K562 (cell line): Measurements from ENCODE around the gene GSTA4. TPM values are rescaled to one million over a fixed set of nuclear protein-coding genes. Genes with fewer than 3 reads are reported as not detected.

ENCODE experiments used
- ATAC-seq: fragments of 200-7000 bp; cut with Tn5 transposase; 3 replicates; pipeline ENCODE4 v1.9.1; 2020; ENCODE audit warnings: moderate library complexity
- BruUV-seq: library from RNA; stranded (reverse); fragments of 400-500 nt; replicated peaks from 2 replicates; lab custom pipeline; 2021; lab: Mats Ljungman, UMichigan
- CTCF ChIA-PET: fragments of 300-600 bp; formaldehyde crosslinking; extraction: SDS; loops from one replicate; lab custom pipeline; 2021; ENCODE audit warnings: low intra/inter-chr PET ratio; lab: Yijun Ruan, JAX
- POLR2A ChIA-PET: fragments of 300-600, 350-650 bp; sonication (Branson Sonifier 250); formaldehyde crosslinking; extraction: SDS; loops from one replicate; lab custom pipeline; 2021; ENCODE audit warnings: antibody characterized with exemption, inconsistent platforms; lab: Yijun Ruan, JAX
- DNase-seq, 4 experiments: peaks; one replicate each; pipeline versions ENCODE4 v3.0.0 to v3.0.0-alpha.2; 2011 to 2018; ENCODE audit warnings: low spot score in 3 of 4, mixed read lengths in 3 of 4; ENCODE audit errors: extremely low read depth in 1 of 4
- FAIRE-seq: peaks from 2 replicates; lab custom pipeline; 2011; peaks lifted over from hg19 to GRCh38; lab: Jason Lieb, UNC
- H2AFZ ChIP-seq: 2 replicates; pipeline ENCODE4 v1.6.0; 2011; ENCODE audit warnings: low read depth, low read length, control low read depth, inconsistent platforms
- H3K27ac ChIP-seq: fragments of 200-600 bp; 3 replicates; pipeline ENCODE4 v1.8.0; 2011; ENCODE audit warnings: low read depth, mild to moderate bottlenecking, control low read depth, inconsistent platforms, low read length, moderate library complexity, mixed read lengths; ENCODE audit errors: extremely low read depth
- H3K27me3 ChIP-seq, 2 experiments: fragments of 300-600 bp in 1 of 2; 2 replicates in 1 of 2; 3 replicates in 1 of 2; pipeline versions ENCODE4 v1.6.0 to v1.8.0; 2011; ENCODE audit warnings: inconsistent platforms in 2 of 2, low read length in 2 of 2, mild to moderate bottlenecking in 1 of 2, mixed read lengths in 1 of 2, moderate library complexity in 1 of 2; ENCODE audit not compliant: control insufficient read depth in 2 of 2, insufficient read depth in 2 of 2
- H3K36me3 ChIP-seq: fragments of 300-600 bp; 3 replicates; pipeline ENCODE4 v1.8.0; 2011; ENCODE audit warnings: mild to moderate bottlenecking, low read length, inconsistent platforms; ENCODE audit not compliant: control insufficient read depth, insufficient read depth
- H3K4me1 ChIP-seq, 2 experiments: fragments of 200-600 bp in 1 of 2; replicated peaks in 1 of 2; 2 replicates in 1 of 2; 3 replicates in 1 of 2; pipeline versions ENCODE4 v1.5.1 to v1.8.0; 2011; ENCODE audit warnings: inconsistent platforms in 2 of 2, low read length in 2 of 2, mild to moderate bottlenecking in 1 of 2, mixed read lengths in 1 of 2, moderate library complexity in 1 of 2; ENCODE audit not compliant: control insufficient read depth in 2 of 2, insufficient read depth in 2 of 2
- H3K4me2 ChIP-seq: 2 replicates; pipeline ENCODE4 v1.6.1; 2011; ENCODE audit warnings: low read length, control low read depth, inconsistent platforms, mixed read lengths; ENCODE audit not compliant: insufficient read depth
- H3K4me3 ChIP-seq: fragments of 200-600 bp; sonication (generic), shearing (Covaris generic); 2 replicates; pipeline ENCODE4 v1.5.1; 2016; ENCODE audit warnings: control low read depth, inconsistent platforms
- H3K79me2 ChIP-seq: fragments of 200-600 bp; 3 replicates; pipeline ENCODE4 v1.8.0; 2011; ENCODE audit warnings: low read length, inconsistent platforms; ENCODE audit not compliant: control insufficient read depth, insufficient read depth
- H3K9ac ChIP-seq, 2 experiments: 2 replicates each; pipeline versions ENCODE4 v1.6.0 to v1.6.1; 2011; ENCODE audit warnings: low read depth in 2 of 2, low read length in 2 of 2, control low read depth in 1 of 2, inconsistent platforms in 1 of 2, mild to moderate bottlenecking in 1 of 2, mixed read lengths in 1 of 2; ENCODE audit not compliant: insufficient read depth in 1 of 2
- H3K9me1 ChIP-seq: one replicate; pipeline ENCODE4 v1.6.0; 2011; ENCODE audit warnings: inconsistent platforms, mild to moderate bottlenecking, low read length, moderate library complexity; ENCODE audit not compliant: control insufficient read depth, insufficient read depth
- H3K9me3 ChIP-seq: replicated peaks from 2 replicates; pipeline ENCODE4 v1.5.1; 2011; ENCODE audit warnings: low read depth, low read length, inconsistent platforms; ENCODE audit not compliant: control insufficient read depth, insufficient read depth
- H4K20me1 ChIP-seq: replicated peaks from 2 replicates; pipeline ENCODE4 v1.6.1; 2011; ENCODE audit warnings: low read length, inconsistent platforms, mixed read lengths; ENCODE audit not compliant: control insufficient read depth, insufficient read depth
- HDAC3 ChIP-seq: fragments of 450-650 bp; IDR thresholded peaks from 2 replicates; pipeline ENCODE4 v1.6.1; 2018; ENCODE audit warnings: borderline replicate concordance, mild to moderate bottlenecking, moderate library complexity; ENCODE audit not compliant: partially characterized antibody
- MAFK ChIP-seq: IDR thresholded peaks from 2 replicates; pipeline ENCODE4 v1.6.1; 2011; ENCODE audit warnings: low read length, improper control_type of control experiment
- PURB ChIP-seq: sonication (generic); formaldehyde crosslinking; IDR thresholded peaks from 2 replicates; pipeline ENCODE4 v1.9.0; 2021; ENCODE audit warnings: low read depth, mild to moderate bottlenecking, missing genetic modification reagents
- SAFB ChIP-seq: fragments of 200-400 bp; formaldehyde crosslinking; IDR thresholded peaks from 2 replicates; pipeline ENCODE4 v1.6.1; 2017; ENCODE audit warnings: low read depth, low read length, borderline replicate concordance
- TAL1 ChIP-seq: fragments of 450-650 bp; IDR thresholded peaks from 2 replicates; pipeline ENCODE4 v1.6.1; 2016; ENCODE audit warnings: mild to moderate bottlenecking
- THRAP3 ChIP-seq: fragments of 450-650 bp; IDR thresholded peaks from 2 replicates; pipeline ENCODE4 v1.6.1; 2016; ENCODE audit warnings: mild to moderate bottlenecking, inconsistent platforms, borderline replicate concordance
- ZBTB8A ChIP-seq: fragments of 450-650 bp; IDR thresholded peaks from 2 replicates; pipeline ENCODE4 v1.6.1; 2018; ENCODE audit warnings: mild to moderate bottlenecking, moderate library complexity; ENCODE audit not compliant: partially characterized antibody
- ZNF282 ChIP-seq: sonication (generic); formaldehyde crosslinking; IDR thresholded peaks from 2 replicates; pipeline ENCODE4 v1.8.1; 2023; ENCODE audit warnings: missing genetic modification reagents
- WGBS: fragments of 100-300 bp; shearing (Covaris generic); methylation state at CpG from one replicate; pipeline ENCODE4 v1.1.6; 2016; ENCODE audit warnings: low coverage, mixed read lengths; ENCODE audit not compliant: insufficient coverage; ENCODE audit errors: missing lambda C conversion rate; 5-methylcytosine and 5-hydroxymethylcytosine counted together
- in situ Hi-C: fragments of 300-500 bp; cut with MboI; formaldehyde crosslinking; loops from 4 replicates; pipeline ENCODE4 v1.15.0; 2018; ENCODE audit warnings: inconsistent platforms, mixed read lengths
- intact Hi-C: fragments of 100-400 bp; cut with micrococcal nuclease; formaldehyde crosslinking; loops from 2 replicates; pipeline ENCODE4 v1.14.2; 2022
- polyA plus RNA-seq, 8 experiments: library from polyadenylated mRNA; depleted of rRNA in 4 of 8; stranded (reverse) in 5 of 8; unstranded in 3 of 8; fragments of >200 nt; fragmentation: Nextera tagmentation in 2 of 8; fragmentation: Illumina TruSeq in 1 of 8; extraction: Ambion mirVana in 2 of 8; extraction: Trizol in 1 of 8; gene quantifications; 2 replicates each; pipeline versions ENCODE4 v1.2.1 to v1.2.3, GENCODE V29; 2011 to 2014; ENCODE audit warnings: inconsistent platforms in 1 of 8, missing spikeins in 1 of 8
- total RNA-seq, 7 experiments: library from RNA; depleted of rRNA in 6 of 7; stranded (reverse); fragments of >200 nt in 6 of 7; fragmentation: Illumina TruSeq in 2 of 7; extraction: Trizol in 2 of 7; gene quantifications; 2 replicates each; pipeline versions ENCODE4 v1.2.1 to v1.2.3, GENCODE V29; 2011 to 2021; ENCODE audit warnings: low replicate concordance in 1 of 7
- TF ChIP-seq, protein P1 (sequence below): IDR thresholded peaks from 2 replicates; pipeline ENCODE4 v1.6.1; 2011; ENCODE audit not compliant: insufficient read length; ENCODE audit errors: extremely low read depth
- TF ChIP-seq, protein P2 (sequence below): fragments of 250-450 bp; sonication (Bioruptor Pico); IDR thresholded peaks from 2 replicates; pipeline ENCODE4 v1.4.0; 2020; ENCODE audit warnings: borderline replicate concordance

Gene GSTA4
- total and polyA plus RNA-seq, 9 of the 15 experiments (the other 6 are each of a cell fraction or from before 2014, with no cell fraction given) = 0.89 to 4.0 (median 2.0) TPM

DNA sequence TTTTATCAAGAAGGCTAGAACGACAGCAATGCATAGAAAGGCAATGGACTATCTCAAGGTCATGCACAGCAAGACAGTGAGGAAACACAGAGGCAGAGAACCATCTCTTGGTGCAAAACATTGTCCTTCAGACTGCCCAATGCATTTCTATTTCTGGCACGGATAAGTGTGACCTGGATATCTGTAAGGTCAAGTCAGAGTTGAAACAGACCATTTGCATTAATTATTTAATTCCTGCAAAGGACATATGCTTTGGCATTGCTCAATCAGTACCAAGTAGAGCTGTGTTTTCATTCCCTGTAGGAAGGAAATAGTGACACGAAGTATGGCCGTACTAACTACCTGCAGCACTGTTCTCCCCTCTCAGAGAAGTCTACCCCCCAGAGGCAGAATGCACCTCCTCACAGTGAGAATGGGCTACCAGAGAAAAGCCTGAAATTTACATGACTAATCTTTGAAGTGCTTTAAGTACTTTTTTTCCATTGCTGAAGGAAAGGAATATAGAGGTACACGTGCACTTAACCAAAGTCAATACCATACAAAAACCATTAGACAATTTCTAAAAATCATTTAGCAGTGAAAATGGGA lies 32.1 kb upstream of the GSTA4 start:
- FAIRE-seq = no peak
- no peak for ATAC-seq
- WGBS = 46% methylated on average over 5 of the region's 5 CpGs
- DNase-seq = no peak
- no peaks in the 10 kb centered on the region for H3K27me3 ChIP-seq
- CTCF ChIA-PET = no interaction called here
- POLR2A ChIA-PET = no interaction called here
- H3K27ac ChIP-seq = no peak overlapping the region
- no peak overlapping the region for H3K4me3 ChIP-seq
- intact Hi-C loops = no loop called here
- TF ChIP-seq ZNF282 (CRISPR knock-in tag) (no peak), HDAC3 (no peak), SAFB (no peak), MAFK (no peak), TAL1 (no peak), PURB (no peak), ZBTB8A (no peak), THRAP3 (no peak)
- TF ChIP-seq, protein P1, sequence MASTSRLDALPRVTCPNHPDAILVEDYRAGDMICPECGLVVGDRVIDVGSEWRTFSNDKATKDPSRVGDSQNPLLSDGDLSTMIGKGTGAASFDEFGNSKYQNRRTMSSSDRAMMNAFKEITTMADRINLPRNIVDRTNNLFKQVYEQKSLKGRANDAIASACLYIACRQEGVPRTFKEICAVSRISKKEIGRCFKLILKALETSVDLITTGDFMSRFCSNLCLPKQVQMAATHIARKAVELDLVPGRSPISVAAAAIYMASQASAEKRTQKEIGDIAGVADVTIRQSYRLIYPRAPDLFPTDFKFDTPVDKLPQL = no peak
- TF ChIP-seq, protein P2, sequence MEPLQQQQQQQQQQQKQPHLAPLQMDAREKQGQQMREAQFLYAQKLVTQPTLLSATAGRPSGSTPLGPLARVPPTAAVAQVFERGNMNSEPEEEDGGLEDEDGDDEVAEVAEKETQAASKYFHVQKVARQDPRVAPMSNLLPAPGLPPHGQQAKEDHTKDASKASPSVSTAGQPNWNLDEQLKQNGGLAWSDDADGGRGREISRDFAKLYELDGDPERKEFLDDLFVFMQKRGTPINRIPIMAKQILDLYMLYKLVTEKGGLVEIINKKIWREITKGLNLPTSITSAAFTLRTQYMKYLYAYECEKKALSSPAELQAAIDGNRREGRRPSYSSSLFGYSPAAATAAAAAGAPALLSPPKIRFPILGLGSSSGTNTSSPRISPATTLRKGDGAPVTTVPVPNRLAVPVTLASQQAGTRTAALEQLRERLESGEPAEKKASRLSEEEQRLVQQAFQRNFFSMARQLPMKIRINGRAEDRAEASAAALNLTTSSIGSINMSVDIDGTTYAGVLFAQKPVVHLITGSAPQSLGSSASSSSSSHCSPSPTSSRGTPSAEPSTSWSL (CRISPR knock-in tag) = no peak
- TF ChIP-seq, all 486 proteins: peak for 0
- no peaks in the 10 kb centered on the region for H3K9me3 ChIP-seq
- BruUV-seq = no TSS peak
- no peaks in the 10 kb centered on the region for H3K9me1 ChIP-seq
- no peaks in the 10 kb centered on the region for H3K79me2 ChIP-seq
- no peak overlapping the region for H2AFZ ChIP-seq
- in situ Hi-C loops = no loop called here
- H3K9ac ChIP-seq = no peak overlapping the region
- H3K4me2 ChIP-seq = no peak overlapping the region
- peaks cover 3% of the 10 kb centered on the region; the same call in 2 of the 3 replicates for H3K36me3 ChIP-seq
- no peaks in the 10 kb centered on the region for H3K4me1 ChIP-seq
- no peaks in the 10 kb centered on the region for H4K20me1 ChIP-seq
